Omental fat pad (tissue), 4 donors: Measurements from ENCODE around the gene RAI1. TPM values are rescaled to one million over a fixed set of nuclear protein-coding genes. Genes with fewer than 3 reads are reported as not detected.
"Not testable (repeated sequence)": the region's sequence is repeated elsewhere in the genome, so short reads cannot be mapped to it uniquely, and the experiment has no call there.

Experiments used
- ATAC-seq: fragments of 150-250 bp; one replicate; pipeline ENCODE4 v1.9.1; 2016; ENCODE audit warnings: mild to moderate bottlenecking, moderate library complexity; ENCODE audit not compliant: low FRiP score
- DNase-seq: peaks from one replicate; pipeline ENCODE4 v3.0.0-alpha.2; 2019; ENCODE audit warnings: low spot score
- total RNA-seq, 4 donors: library from RNA; depleted of rRNA; stranded (reverse); fragments of >200 nt; gene quantifications; one replicate each; pipeline ENCODE4 v1.1.0, GENCODE V29; 2016
- TF ChIP-seq, protein P1 (sequence below), 3 donors: fragments of 450-650 bp; IDR thresholded peaks; one replicate each; pipeline ENCODE4 v1.5.1; 2016 to 2017; ENCODE audit warnings: antibody characterized with exemption in 3 of 3, mild to moderate bottlenecking in 3 of 3, moderate library complexity in 2 of 3

RAI1 gene
- 10 to 100 TPM in 1 of 4 donors, 1 to 10 TPM in 3; 6.7 to 30.6 (median 8.5) TPM for total RNA-seq

DNA sequence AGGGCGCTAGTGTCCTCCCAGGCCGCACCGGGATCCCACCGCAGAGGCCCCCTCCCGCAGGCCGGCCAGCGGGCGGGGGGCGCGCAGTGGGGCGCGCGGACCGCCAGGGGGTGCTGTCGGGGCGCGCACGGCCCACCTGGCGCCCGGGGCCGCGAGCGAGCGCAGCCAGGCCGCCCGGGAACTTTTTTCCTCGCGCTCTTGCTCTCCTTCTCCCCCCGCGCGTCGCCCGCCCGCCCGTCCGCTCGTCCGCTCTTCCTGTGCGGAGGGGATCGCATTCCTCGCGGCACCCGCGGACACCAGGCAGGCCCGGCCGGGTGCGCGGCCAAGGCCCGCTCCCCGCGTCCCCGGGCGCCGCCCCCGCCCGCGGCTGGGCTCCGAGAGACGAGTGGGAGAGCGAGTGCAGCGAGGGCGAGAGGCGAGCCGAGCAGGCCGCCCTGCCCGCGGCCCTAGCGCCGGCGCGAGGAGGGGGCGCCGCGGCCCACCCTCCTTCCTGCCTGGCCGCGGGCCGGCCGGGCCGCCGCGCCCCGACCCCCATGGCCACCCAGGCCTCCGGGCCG, at the start of gene RAI1:
Gene RAI1 (plus strand): TSS at position 272 of the 557 bp plus-strand sequence. CDS start 111,491 bp downstream, outside the sequence.
- DNase-seq, result no peak
- ATAC-seq, result peak; percentile 46
- TF ChIP-seq, protein P1, sequence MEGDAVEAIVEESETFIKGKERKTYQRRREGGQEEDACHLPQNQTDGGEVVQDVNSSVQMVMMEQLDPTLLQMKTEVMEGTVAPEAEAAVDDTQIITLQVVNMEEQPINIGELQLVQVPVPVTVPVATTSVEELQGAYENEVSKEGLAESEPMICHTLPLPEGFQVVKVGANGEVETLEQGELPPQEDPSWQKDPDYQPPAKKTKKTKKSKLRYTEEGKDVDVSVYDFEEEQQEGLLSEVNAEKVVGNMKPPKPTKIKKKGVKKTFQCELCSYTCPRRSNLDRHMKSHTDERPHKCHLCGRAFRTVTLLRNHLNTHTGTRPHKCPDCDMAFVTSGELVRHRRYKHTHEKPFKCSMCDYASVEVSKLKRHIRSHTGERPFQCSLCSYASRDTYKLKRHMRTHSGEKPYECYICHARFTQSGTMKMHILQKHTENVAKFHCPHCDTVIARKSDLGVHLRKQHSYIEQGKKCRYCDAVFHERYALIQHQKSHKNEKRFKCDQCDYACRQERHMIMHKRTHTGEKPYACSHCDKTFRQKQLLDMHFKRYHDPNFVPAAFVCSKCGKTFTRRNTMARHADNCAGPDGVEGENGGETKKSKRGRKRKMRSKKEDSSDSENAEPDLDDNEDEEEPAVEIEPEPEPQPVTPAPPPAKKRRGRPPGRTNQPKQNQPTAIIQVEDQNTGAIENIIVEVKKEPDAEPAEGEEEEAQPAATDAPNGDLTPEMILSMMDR (IDR thresholded peaks at IDR 0.05), result peak in 2 of 3 donors; percentile 82 to 83

GRCh38 chr17:17632690-17633089, 48.6 kb upstream of the RAI1 start:
- not testable (repeated sequence) for ATAC-seq, DNase-seq

GRCh38 chr17:17633310-17633709, 47.9 kb upstream of the RAI1 start:
- DNase-seq, result no peak
- TF ChIP-seq, protein P1 (IDR thresholded peaks at IDR 0.05), result no peak
- no peak for ATAC-seq

DNA sequence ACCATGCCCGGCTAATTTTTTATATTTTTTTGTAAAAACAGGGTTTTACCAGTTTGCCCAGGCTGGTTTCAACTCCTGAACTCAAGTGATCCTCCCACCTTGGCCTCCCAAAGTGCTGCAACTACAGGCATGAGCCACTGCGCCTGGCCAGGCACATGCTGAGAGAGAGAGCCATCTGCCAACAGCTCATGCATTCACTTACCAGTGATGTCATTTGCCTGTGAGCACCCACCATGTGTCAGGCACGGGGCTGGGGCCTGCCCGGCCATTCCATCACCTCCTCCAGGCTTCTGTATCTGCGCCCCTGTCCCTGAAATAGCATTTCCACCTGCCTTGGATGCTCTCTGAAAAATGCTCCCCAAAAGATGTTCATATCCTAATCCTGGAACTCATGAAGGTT, 46.1 kb upstream of the RAI1 start:
- no peak for ATAC-seq
- TF ChIP-seq, protein P1 (IDR thresholded peaks at IDR 0.05), result no peak
- DNase-seq, result no peak

DNA sequence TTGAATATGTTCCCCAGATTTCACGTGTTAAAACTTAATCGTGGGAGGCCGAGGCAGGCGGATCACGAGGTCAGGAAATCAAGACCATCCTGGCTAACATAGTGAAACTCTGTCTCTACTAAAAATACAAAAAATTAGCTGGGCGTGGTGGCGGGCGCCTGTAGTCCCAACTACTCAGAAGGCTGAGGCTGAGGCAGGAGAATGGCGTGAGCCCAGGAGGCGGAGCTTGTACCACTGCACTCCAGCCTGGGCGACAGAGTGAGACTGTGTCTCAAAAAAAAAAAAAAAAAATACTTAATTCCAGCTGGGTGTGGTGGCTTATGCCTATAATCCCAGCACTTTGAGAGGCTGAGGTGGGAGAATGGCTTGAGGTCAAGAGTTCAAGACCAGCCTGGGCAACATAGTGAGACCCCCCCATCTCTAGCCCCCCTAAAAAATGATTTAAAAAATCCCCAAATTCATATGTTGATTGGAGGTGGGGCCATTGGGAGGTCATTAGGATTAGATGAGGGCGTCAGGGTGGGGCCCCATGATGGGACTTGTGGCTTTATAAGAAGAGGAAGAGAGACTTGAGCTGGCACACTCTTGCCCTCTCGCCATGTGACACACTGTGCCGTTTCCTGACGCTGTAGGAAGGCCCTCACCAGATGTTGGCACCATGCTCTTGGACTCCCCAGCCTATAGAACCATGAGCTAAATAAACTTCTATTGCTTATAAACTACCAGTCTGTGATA, 45.6 kb upstream of the RAI1 start:
- not testable (repeated sequence) for DNase-seq, ATAC-seq

- no peak for DNase-seq
- TF ChIP-seq, protein P1 (IDR thresholded peaks at IDR 0.05), result no peak
- no peak for ATAC-seq
Observed at GRCh38 chr17:17636272-17636885, 44.9 kb upstream of the RAI1 start.

DNA sequence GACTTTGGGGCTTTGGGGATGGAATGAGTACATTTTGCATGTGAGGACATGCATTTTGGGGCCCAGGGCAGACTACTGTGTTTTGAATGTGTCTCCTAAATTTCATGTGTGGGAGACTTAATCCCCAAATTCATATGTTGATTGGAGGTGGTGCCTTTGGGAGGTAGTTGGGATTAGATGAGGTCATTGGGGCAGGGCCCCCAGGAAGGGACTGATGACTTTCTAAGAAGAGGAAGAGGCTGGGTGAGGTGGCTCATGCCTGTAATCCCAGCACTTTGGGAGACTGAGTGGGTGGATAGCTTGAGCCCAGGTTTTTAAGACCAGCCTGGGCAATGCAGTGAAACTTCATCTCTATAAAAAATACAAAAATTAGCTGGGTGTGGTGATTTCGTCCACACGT, 42.8 kb upstream of the RAI1 start:
- TF ChIP-seq, protein P1 (IDR thresholded peaks at IDR 0.05), result no peak

GRCh38 chr17:17639661-17640270, 41.5 kb upstream of the RAI1 start:
- not testable (repeated sequence) for ATAC-seq, DNase-seq

More for the DNA sequence above, 42.8 kb upstream of the RAI1 start:
- no peak for ATAC-seq
- DNase-seq, result no peak
